ENCODE results near the gene KCNN2.
A peak's percentile ranks its signal among the peaks of the same experiment; 100 is the strongest.

Gene KCNN2

GRCh38 chr5:114362197-114362976 is 517 bp downstream of the KCNN2 start:
- H3K4me3 ChIP-seq (ENCODE audit: low read depth, low read length): peak overlapping the region; percentile 86

DNA sequence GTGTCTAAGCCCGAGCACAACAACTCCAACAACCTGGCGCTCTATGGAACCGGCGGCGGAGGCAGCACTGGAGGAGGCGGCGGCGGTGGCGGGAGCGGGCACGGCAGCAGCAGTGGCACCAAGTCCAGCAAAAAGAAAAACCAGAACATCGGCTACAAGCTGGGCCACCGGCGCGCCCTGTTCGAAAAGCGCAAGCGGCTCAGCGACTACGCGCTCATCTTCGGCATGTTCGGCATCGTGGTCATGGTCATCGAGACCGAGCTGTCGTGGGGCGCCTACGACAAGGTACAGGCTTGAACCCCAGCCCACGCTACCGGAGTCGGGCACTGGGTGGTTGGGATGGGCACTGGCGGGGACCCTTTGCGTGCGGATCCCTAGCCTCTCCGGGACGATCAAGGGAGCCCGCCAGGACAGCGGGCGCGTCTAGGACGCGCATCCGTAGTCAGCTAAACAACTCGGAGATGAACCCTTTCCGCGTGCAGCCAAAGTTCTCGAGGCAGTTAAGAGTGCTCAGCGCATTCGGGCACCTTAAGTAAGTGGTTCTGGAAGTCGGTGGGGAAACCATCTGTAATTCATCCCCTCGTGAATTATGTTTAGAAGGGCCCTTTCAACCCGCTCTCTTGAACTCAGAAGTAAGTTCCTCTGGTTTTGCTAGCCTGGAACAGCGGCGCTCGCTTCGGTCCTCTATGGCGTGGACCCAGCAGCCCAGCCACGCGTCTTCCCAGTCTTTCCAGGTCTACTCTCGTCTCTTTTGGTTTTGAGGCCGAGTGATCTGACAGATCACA is 1.3 kb downstream of the KCNN2 start:
- peak overlapping the region; percentile 86 for H3K4me3 ChIP-seq (ENCODE audit: low read depth, low read length)

GRCh38 chr5:114363837-114364236 is 2.0 kb downstream of the KCNN2 start:
- peak overlapping the region; percentile 86 for H3K4me3 ChIP-seq (ENCODE audit: low read depth, low read length)

DNA sequence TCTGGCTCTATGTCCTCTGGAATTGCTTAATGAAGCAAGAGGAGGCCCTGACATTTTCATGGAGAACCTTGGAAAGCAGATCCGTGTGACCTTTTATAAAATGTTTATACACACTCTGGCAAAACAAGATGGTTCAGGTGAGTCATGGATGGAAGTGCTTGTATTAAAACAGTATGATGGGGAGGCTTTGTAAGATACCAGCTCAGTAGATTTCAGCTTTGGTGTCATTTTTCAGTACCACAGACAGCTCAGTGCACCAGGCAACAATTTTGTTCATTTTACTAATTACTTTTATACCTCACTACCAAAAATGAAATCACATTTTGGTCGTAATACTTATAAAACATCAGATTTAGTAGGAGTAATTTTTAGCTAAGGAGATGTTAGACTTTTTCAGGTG is 5.2 kb downstream of the KCNN2 start:
- no peak overlapping the region for H3K4me3 ChIP-seq (ENCODE audit: low read depth, low read length)

DNA sequence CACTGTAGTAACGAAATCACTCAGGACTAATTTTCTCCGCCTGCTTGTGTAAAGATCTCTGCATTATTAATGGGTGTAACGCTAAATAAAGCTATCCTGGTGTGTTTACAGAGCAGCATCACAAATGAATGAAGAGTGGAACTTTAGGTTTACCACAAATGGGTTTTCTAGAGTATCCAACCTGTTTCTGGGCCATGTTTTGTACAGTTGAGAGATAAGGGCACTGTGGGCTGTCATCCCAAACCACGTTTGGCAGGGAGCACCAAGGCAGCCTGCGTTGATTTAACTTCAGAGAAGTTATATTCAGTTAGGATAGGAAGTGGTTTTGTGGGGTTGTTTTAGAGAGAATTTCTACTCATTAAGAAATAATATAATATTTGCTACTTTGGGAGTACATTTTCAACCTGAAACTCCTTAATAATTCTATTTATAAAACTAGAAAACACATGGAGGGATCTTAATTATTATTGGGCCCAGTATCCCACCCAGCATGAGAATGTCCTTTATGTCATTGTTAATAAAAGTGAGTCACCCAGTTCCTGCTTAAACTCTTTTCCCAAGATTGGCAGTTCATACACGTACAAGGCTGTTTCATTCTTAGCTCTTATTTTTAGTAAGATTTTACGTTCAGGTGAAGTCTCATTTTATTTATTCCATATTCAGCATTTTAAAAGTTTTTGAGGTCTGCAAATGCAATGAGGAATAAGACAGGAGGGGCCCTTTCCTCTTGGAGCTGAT is 8.0 kb downstream of the KCNN2 start:
- H3K4me3 ChIP-seq (ENCODE audit: low read depth, low read length): no peak overlapping the region

DNA sequence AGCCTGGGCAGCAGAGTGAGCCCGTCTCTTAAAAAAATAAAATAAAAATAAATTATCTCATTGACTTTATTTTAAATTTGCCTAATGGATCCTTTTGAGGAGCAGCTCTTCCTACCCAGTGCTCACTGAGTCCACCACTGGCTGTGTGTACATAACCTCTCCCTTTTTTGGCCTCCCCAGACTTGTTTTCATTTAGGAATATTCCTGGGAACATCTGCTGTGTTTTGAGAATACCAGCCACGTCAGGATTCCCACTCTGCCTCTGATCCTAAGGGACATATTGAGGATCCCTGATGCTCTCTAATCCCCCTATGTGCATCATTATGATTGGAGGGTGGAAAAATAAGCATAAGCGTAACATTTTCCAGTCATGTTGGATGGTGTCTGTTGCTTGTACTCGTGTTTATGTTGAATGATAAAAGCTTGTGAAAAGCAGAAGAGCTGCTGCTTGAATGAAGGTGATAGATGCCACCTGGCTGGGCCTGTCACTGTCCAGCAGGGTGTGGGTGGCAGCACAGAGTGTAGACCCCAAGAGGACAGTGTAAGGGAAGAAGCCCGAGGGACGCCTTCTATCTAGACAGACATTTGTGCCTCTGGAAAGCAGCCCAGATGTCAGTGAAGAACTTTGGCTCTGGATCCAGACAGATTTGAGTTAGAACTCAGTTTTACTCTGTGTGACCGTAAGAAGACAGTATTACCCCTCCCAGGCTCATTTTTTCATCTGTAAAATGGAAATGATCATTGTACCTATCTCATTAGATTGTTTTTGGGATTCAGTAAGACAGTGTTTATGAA is 15.4 kb downstream of the KCNN2 start:
- no peak overlapping the region for H3K4me3 ChIP-seq (ENCODE audit: low read depth, low read length)

DNA sequence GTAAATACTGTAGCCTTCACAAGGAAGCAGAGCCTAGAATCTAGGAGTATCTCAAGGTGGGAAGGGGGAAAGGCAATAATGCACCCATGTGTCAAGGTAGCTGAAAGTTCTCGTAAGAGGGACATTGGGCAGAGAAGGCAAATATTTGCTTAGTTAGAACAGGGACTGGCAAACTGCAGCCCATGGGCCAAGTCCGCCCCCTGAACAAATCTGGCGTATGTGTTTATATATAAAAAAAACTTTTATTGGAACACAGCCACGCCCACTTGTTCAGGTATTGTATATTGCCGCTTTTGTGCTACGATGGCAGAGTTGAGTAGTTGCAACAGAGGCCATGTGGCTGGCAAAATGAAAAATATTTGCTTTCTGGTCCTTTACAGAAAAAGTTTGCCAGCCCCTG is 16.1 kb downstream of the KCNN2 start:
- no peak overlapping the region for H3K4me3 ChIP-seq (ENCODE audit: low read depth, low read length)

GRCh38 chr5:114380721-114381120 is 18.9 kb downstream of the KCNN2 start:
- no peak overlapping the region for H3K4me3 ChIP-seq (ENCODE audit: low read depth, low read length)

- no peak overlapping the region for H3K4me3 ChIP-seq (ENCODE audit: low read depth, low read length)
These were observed 25.6 kb downstream of the KCNN2 start for GRCh38 chr5:114387433-114387832.

DNA sequence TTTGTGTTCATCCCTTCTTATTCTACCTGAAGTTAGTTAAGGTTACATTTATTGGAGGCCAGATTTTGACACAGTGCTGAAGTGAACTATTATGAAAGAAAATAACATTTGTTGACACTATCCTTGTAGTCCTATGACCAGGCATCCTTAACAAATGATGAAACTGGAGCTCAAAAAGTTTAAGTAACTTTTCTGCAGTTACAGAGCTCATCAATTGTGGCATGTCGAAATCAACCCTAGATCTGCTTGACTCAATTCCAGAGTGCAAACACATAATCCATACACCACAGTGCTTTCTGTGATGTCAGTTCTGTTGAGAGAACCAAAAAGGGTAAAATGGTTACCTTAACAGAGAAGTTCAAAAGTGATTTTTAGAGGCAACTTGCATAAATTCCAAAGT is 28.6 kb downstream of the KCNN2 start:
- H3K4me3 ChIP-seq (ENCODE audit: low read depth, low read length): no peak overlapping the region

DNA sequence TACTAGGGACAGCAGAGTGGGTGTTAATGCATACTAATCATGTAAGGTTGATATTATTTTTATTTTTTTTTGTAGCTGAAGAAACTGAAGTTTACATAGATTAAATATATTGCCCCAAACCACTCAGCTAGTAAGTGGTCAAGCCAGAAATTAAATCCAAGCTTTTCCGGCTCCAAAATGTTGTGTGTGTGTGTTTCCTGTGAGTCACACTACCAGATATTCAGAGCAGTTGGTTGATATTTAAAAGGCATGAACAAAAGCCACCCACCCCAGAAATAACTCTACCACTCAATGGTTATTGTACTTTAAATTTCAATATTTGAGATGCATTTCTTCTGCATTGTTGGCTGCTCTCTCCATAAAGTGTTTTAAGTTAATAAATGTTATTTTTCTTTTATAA is 29.5 kb downstream of the KCNN2 start:
- H3K4me3 ChIP-seq (ENCODE audit: low read depth, low read length): no peak overlapping the region

DNA sequence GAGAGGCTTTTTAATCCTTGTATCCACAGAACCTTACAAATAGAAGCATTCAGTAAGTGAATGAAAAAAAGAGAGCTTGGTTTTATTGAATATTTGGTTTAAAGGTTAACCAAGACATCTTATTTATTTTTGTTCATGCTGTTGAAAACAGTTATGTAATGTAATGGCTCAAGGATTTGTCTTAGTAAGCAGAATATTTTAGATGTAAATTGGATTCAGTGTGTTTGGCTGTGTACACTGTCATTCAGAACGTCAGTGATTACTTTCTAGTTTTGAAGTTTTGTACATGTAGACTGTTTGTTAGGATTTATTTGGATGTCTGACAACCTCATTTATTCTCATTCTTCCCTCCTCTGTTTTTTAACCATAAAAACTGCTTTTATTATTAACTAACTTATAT is 31.3 kb downstream of the KCNN2 start:
- H3K4me3 ChIP-seq (ENCODE audit: low read depth, low read length): no peak overlapping the region

GRCh38 chr5:114402206-114402605 is 40.3 kb downstream of the KCNN2 start:
- H3K4me3 ChIP-seq (ENCODE audit: low read depth, low read length): no peak overlapping the region

DNA sequence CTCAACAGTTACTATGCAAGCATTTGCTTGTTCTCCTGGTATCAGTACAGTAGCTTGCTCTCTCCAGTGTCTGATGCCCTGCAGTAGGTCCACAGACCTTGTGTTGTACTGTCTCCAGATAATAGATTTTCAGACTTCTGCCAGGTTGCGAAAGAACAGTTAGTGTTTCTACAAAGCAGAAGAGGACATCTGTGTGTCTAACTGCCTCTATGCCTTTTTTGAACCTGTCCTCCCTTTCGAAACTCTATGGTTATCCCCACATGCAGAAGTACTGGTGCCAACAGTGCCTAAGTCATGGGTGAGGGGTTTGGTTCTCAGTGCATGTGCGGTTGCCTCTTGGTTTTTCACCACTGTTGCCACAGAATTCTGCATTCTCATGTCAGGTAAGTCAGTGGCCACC is 45.9 kb downstream of the KCNN2 start:
- H3K4me3 ChIP-seq (ENCODE audit: low read depth, low read length): no peak overlapping the region

DNA sequence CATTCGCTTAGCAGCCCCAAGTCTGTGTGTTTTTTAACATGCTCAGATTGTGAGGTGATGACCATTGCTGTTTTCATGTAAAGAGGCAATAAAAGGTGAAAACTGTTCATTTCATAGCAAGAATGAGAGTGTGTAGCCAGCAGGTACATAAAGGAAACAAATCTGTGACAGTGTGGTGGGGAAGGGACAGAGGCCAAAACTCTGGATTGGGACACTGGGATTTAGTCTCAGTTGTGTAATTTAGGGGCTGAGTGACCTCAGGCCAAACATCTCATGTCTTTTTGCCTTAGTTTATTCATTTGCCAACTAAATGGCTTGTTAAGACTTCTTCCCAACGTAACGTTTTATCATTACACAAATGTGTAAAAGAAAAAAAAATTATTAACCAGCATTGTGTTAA is 47.0 kb downstream of the KCNN2 start:
- H3K4me3 ChIP-seq (ENCODE audit: low read depth, low read length): no peak overlapping the region

DNA sequence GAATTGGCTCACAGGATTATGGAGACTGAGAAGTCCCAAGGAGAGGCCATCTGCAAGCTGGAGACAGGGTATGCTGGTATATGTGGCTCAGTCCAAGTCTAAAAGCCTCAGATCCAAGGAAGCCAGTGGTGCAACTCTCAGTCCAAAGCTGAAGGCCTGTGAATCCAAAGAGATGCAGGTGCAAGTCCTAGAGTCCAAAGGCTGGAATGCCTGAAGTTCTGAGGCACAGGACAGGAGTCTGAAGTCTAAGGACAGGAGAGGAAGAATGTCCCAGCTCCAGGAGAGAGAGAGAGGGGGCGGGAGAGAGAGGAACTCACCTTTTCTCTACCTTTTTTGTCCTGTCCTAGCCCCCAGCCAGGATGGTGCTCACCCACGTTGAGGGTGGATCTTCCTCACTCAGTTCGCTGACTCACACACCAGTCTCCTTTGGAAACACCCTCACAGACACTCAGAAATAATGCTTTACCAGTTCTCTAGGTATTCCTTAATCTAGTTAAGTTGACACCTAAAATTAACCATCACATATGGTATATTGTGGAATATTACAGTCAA is 49.6 kb downstream of the KCNN2 start:
- H3K4me3 ChIP-seq (ENCODE audit: low read depth, low read length): no peak overlapping the region

DNA sequence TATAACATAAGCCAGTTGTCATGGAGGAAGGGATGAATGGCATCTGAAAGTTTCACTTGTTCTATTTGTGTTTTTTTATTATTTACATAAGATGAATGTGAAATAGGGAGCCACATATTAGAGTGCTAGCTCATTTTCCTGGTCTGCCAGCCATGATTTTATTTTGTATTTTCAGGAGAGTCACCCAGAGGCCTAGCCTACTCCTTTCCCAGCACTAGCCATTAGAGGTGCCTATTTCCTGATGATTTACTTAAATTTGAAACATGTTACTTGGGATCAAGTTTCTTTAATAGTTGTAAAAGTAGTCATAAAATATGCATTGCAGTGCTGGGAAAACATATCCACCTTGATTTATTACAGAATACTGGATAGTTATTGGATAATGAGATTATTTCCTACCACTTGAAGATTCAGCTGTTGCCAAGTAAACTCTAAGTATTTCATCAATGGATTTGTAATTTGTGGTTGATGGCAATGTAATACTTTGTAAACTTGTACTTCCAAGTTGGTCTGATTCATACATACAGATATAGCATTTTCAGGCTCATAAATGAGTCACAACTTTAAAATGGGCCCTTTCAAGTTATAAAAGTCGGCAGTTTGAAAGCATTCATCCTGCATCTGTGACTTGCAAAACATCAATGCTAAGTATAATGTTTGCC is 50.8 kb downstream of the KCNN2 start:
- H3K4me3 ChIP-seq (ENCODE audit: low read depth, low read length): no peak overlapping the region

DNA sequence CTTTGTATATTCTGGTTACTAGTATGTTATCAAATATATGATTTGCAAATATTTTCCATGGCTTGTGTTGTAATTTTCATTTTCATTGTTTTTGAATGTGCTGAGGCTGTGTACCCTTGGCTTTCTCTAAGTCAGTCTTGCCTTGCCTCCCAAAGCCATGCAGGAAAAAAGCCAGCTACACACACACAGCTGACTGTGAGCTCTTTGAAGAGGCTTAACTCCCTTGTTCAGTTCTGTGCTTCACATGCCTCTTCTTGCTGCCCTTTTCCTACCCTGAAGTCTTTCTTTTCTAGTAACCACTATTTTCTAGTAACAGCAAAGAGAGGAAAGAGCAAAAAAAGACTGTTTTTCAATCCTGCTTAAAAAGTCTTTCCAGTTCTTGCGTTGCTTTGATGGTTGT is 53.9 kb downstream of the KCNN2 start:
- no peak overlapping the region for H3K4me3 ChIP-seq (ENCODE audit: low read depth, low read length)

DNA sequence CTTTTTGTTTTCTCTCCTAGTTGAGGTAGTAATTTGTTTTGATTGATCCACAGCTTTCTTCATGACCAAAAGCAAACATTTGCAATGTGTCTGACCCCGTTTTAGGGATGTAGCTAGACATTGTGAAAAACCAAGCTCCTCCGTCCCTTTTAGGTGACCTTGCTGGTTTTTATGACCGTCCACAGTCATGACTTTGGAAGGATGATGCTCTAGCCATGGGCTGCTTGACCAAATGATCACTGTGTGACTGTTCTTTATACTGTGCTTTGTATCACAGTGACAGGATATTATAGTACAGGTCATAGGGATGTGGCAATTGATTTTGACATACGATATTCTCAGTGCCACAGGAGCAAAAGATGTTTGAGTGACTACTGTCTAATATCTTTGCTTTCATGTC is 54.4 kb downstream of the KCNN2 start:
- H3K4me3 ChIP-seq (ENCODE audit: low read depth, low read length): no peak overlapping the region

DNA sequence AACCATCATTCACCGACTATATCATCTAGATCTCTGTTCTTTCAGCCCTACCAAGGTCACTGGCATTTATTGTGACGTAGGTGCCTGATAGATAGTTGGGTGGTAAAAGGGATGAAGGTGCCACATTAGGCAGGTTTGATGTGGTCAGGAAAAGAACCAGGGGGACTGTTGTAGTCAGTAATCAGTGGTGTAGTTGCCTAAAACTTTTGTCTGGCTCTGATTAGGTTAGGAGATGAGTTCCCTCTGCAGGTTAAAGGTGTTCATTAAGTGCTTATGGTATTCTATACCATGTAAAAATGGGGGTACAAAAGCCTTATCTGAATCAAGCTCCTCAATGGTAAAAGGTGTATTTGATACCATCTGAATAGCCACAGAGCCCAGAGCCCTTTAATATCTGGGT is 55.6 kb downstream of the KCNN2 start:
- H3K4me3 ChIP-seq (ENCODE audit: low read depth, low read length): no peak overlapping the region

Data from iPS-11a (cell line).